ENCODE results near the gene TRAPPC3. TPM values are rescaled to one million over a fixed set of nuclear protein-coding genes. Genes with fewer than 3 reads are reported as not detected.
"Not testable (repeated sequence)": the region's sequence is repeated elsewhere in the genome, so short reads cannot be mapped to it uniquely, and the experiment has no call there.

The TRAPPC3 gene
- 46.8 TPM for total RNA-seq

DNA sequence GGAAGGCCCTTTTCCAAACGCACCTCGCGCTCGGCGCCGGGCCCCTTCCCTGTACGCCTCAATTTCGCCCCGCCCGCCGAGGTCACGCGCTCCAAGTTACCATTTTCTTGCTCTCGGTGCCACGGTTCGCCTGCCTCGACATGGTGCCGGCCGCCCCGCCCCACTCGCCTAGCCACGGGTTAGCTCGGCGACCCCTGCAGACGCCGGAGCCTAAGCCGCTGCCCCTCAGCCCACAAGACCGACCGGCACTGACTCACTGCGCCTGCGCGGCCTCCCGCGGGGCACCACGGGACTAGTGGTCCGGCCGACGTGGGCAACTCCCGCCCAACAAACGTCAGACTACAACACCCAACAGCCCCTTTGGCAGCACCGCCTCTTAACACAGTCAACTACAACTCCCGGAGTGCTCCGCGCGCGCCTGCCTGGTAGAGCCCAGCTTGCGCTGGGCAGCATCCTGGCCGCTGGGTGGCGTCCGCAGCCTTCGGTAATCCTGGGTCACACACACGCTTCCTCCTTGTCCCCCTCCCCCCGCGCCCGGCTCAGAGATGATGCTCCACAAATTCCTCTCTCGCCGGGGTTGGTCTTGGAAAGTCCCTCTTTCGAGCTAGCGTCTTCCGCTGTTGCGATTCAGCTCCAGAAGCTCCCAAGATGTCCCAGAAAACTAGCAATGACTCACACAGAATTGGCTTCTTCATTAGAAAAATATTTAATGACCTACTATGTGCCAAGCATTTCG lies at the start of gene TRAPPC3:
TSS of gene TRAPPC3 (minus strand) at position 250 of the 736 bp plus-strand sequence. CDS start at position 142, 108 bp downstream.
- intact Hi-C loops (cut with DNase I), result loop anchor here (5.0 kb wide), 1 partner anchor 138 kb away; no protein-coding TSS in a partner anchor
- peak; percentile 95 for ATAC-seq
- peak; percentile 100 for DNase-seq (ENCODE audit: low spot score)

DNA sequence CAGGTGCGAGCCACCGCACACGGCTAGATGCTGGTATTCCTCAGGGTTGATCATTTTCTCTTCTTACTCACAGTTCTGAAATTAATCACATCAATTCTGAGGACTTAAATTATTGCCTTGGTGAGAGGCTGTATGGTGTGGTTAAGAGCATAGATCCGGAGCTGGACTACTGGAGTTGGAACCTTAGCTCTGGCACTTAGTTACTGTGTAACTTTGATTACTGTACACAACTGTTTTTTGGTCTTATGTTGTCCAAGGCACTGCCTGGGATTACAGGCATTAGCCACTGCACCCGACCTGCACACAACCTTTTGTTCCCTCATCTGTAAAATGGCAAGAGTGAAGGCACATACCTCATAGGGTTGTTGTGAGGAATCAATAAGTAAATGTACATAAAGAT lies 49.4 kb upstream of the TRAPPC3 start:
- DNase-seq (ENCODE audit: low spot score) (no peak), ATAC-seq (no peak)
- intact Hi-C loops (cut with DNase I), result no loop called here

DNA sequence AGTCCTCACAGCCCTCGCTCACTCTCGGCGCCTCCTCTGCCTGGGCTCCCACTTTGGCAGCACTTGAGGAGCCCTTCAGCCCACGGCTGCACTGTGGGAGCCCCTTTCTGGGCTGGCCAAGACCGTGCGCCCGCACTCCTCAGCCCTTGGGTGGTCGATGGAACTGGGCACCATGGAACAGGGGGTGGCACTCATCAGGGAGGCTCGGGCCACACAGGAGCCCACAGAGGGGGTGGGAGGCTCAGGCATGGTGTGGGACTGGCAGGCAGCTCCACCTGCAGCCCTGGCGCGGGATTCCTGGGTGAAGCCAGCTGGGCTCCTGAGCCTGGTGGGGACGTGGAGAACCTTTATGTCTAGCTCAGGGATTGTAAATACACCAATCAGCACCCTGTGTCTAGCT lies 47.5 kb upstream of the TRAPPC3 start:
- intact Hi-C loops (cut with DNase I); ATAC-seq; DNase-seq (ENCODE audit: low spot score): not testable (repeated sequence)

DNA sequence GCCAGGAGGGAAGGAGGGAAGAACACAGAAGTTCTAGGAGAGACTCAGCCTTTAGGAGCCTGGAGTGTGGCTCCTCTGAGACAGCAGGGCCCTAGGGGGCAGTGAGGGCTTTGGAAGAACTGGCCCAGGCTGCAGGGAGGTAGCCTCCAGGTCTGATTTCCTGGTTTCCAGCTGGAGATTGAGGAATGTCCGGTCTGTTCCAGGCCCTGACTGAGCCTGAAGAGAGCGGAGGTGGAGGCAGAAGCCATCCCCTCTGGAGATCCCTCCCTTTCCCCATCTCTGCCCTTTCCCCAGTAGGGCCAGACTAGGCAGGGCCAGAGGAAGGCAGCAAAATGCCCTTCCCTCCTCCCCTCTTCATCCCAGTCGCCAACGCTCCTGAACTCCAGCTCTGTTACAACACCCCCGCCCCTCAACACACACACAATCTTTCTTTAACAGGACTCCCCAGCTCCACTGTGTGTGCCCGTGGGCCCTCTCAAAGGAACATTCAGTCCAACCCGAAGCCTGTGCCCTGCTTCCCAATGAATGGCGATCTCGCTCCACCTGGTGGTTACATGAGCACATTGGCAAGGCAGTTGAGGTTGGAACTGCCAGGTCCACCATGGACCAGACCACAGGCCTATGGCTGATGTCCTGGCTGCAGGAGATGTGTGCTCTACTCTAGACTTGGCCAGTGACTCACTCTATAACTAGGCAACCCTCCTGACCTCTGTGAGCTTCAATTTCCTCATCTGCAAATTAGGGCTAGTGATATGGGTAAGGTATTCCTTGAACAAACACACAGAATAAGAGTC lies 38.7 kb upstream of the TRAPPC3 start:
- intact Hi-C loops (cut with DNase I), result no loop called here
- peak; percentile 89 for DNase-seq (ENCODE audit: low spot score)
- ATAC-seq, result peak; percentile 95

DNA sequence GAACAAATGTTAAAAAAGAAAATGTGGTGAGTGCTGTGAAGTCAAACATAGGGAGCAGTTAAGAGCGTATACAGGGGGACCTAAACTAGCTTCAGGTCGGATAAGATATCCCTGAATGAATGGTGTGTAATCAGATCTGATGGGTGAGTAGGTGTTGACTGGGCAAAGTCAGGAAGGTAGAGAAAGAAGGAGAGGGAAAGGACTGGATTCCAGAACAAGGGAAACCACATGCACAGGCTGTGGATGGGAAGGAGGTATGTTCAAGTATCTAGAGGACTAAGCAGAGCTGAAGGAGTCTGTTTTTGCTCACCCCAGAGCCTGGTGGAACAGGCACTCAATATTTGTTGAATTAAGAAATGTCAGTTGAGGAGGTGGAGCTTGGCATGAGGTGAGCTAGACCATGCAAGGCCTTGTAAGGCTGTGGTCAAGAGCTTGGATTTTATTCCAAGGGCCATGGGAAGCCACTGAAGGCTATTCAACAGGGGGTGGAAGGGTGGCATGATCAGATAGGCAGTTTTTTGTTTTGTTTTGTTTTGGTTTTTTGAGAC lies 34.1 kb upstream of the TRAPPC3 start:
- DNase-seq (ENCODE audit: low spot score) (no peak), ATAC-seq (no peak)
- intact Hi-C loops (cut with DNase I), result no loop called here

DNA sequence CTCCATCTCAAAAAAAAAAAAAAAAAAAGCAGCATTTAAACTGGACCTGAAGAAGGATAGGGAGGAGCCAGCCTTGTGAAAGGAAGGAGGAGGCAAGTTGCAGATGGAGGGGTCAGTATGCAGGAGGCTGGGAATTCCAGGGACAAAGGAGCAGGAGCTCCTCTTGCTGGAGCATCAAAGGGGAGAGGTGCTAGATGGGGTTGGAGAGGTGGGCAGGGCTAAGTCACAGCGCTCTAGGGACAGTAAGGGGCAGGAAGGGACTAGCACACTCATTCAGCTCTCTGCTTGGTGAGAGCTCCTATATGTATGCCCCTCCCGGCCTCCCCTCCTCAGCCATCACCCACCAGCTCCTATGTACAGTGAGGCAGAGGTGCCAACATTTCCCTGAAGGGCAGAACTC lies 33.4 kb upstream of the TRAPPC3 start:
- ATAC-seq (no peak), DNase-seq (ENCODE audit: low spot score) (no peak)
- intact Hi-C loops (cut with DNase I), result no loop called here

DNA sequence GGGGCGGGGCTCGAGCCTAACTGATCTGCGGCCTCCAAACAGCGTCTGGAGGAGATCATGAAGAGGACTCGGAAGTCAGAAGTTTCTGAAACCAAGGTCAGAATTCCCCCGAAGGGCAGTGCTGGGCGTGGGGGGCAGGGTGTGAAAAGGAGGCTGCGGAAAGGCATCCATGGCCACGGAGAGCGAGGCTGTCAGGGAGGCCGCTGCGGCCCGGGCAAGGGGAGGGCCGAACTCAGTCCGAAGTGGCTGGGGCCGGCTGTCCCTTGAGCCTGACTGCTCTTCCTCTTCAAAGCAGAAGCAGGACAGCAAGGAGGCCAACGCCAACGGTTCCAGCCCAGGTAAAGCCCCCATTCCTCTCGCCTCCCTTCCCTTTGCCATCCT lies 29.9 kb upstream of the TRAPPC3 start:
- no peak for ATAC-seq
- intact Hi-C loops (cut with DNase I), result no loop called here
- DNase-seq (ENCODE audit: low spot score), result no peak

DNA sequence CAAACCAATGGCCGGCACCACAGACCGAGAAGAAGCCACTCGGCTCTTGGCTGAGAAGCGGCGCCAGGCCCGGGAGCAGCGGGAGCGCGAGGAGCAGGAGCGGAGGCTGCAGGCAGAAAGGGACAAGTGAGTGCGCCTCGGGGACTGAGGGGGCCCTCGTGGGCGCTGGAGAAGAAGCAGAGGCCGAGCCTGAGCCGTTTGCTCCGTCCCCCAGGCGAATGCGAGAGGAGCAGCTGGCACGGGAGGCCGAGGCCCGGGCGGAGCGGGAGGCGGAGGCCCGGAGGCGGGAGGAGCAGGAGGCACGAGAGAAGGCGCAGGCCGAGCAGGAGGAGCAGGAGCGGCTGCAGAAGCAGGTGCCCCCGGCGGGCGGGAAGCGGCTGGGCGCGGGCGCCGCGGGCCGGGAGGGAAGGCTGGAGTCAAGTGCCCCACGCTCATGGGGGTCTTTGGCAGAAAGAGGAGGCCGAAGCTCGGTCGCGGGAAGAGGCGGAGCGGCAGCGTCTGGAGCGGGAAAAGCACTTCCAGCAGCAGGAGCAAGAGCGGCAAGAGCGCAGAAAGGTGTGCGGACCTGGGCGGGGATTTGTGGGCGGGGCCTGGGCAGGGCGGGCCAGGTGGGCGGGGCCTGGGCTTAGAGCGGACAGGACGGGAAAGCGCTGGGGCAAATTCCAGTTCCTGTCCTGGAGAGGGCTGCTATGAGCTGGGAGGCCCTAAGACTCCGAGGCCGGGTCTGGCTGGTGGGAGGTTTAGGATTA lies 29.4 kb upstream of the TRAPPC3 start:
- ATAC-seq (no peak), DNase-seq (ENCODE audit: low spot score) (no peak)
- intact Hi-C loops (cut with DNase I), result no loop called here

DNA sequence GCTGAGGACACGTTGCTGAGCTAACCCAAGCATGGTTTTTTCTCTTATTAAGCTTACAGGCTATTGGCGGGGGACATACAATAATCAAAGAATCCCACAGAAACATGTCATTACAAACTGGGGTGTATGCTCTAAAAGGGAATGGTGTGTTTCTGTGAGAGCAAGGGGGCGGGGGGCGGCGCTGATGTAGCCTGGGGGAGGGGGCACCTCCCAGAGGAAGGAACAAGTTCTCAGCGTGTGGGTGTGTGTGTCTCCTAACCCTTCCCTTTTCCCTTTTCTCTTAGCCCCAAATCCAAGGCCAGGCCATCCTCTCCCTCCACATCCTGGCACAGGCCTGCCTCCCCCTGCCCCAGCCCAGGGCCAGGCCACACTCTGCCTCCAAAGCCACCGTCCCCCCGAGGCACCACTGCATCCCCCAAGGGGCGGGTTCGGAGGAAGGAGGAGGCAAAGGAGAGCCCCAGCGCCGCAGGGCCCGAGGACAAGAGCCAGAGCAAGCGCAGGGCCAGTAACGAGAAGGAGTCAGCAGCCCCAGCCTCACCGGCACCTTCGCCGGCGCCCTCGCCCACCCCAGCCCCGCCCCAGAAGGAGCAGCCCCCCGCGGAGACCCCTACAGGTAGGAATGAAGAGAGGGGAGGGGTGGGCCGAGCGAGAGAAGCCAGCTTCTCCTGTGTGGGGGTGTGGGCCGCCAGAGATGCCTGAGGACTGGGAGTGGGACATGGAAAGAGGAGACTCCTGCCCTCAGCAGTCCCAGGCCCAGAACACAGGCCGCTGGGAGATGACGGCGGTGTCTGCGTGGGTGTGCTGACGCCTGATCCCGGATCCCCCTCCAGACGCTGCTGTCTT lies 28.5 kb upstream of the TRAPPC3 start:
- no peak for ATAC-seq
- DNase-seq (ENCODE audit: low spot score), result no peak
- intact Hi-C loops (cut with DNase I), result no loop called here

DNA sequence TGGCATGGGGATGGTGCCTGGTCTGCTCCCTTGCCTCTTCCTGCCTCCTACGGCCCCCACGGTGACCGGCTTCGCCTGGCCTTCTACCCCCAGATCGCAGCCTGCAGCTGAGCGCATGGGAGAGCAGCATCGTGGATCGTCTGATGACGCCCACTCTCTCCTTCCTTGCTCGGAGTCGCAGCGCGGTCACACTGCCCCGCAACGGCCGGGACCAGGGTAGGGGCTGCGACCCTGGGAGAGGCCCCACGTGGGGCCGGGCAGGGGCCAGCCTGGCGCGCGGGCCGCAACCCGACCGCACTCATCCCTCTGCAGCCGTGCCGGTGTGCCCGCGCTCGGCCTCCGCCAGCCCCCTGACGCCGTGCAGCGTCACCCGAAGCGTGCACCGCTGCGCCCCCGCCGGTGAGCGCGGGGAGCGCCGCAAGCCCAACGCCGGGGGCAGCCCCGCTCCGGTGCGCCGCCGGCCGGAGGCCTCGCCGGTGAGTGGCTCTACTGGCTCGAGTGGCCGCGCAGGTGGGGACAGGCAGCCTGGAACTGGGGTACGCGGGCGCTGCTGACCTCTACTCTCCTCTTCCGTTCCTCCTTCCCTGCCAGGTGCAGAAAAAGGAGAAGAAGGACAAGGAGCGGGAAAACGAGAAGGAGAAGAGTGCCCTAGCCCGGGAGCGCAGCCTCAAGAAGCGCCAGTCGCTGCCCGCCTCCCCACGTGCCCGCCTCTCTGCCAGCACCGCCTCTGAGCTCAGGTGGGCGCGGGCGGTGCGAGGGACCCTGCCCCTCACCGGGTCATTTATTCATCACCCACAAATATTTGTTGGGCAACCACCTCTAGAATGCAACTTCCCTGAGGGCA lies 27.0 kb upstream of the TRAPPC3 start:
- intact Hi-C loops (cut with DNase I), result no loop called here
- ATAC-seq (no peak), DNase-seq (ENCODE audit: low spot score) (no peak)

DNA sequence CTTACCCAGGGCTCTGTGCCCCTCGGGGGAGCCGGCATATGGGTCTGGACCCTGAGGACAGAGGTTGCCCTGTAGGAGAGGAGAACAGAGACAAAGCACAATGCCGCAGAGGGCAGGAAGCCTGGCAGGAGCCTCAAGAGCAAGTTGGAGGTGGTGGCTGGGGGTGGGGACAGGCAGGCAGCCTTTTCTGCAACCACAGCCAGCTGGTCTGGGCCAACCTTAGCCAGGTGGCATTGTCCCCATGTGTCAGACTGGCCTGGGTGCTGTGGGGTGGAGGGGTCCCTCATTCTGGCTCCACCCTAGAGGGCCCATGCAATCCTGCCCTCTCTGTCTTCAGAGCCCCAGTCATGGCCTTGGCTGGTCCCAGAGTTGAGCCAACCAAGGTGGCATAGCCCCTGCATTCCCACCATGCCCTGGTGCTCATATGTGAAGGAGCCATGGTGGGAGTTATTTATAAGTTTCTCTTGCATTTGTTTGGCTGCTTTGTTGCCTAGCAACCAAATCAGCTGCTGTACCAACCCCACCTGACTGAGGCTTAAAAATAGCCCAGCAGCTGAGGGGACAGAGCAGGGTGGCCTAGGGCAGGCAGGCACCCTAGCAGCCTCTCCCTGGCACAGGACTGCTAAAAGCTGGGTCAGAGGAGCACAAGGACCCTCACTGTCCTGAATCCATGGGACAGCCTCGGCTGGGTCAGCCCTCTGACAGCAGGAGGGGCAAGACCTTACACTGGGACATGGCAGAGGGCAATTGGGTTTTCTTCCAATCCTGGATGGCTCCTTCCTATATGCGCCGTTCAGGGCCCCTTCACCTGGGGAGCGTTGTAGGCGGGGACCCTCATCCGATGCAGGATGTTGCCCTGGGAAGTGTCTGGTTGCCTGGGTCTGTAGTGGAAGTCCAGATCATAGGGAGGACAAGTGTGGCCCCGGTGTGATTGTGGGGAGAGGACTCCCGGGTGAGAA lies 26.1 kb upstream of the TRAPPC3 start:
- ATAC-seq (peak; percentile 33), DNase-seq (ENCODE audit: low spot score) (no peak)

DNA sequence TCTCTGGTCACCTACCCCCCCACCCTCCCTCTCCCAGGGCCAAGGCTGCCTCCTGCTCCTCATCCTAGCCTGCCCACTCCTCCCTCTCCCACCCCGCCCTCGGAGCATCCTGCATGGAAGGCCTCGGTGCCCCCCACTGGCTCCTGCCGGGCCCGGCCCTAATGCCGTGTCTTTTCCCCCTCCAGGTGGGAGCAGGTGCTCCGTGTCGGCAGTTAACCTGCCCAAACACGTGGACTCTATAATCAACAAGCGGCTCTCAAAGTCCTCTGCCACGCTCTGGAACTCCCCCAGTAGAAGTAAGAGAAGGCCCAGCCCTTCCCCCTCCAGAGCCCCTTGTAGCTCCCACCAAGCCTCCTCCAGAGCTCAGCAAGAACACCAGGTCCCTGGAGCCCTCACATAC lies 25.4 kb upstream of the TRAPPC3 start:
- ATAC-seq, result no peak
- intact Hi-C loops (cut with DNase I), result no loop called here
- no peak for DNase-seq (ENCODE audit: low spot score)

More for the DNA sequence above, 26.1 kb upstream of the TRAPPC3 start:
- intact Hi-C loops (cut with DNase I), result no loop called here

DNA sequence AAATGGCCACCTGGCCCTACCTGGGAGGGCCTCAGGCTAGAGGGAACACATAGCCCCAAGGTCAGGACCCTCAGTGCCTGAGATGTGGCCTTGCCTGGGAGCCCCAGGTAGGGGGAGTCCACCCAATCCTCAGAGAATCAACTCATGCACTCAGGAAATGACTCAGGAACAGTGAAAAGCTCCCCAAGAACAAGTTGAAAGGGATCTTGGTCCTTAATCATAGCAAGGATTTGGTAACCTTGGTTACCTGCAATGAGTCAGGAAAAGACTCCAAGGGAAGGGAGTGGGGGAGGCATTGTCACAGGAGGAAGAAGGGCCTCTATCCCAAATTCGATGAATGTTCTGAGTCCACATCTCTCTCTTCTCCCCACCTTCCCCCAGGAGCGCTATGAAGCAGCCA lies 23.7 kb upstream of the TRAPPC3 start:
- intact Hi-C loops (cut with DNase I), result no loop called here
- no peak for DNase-seq (ENCODE audit: low spot score)
- ATAC-seq, result no peak

DNA sequence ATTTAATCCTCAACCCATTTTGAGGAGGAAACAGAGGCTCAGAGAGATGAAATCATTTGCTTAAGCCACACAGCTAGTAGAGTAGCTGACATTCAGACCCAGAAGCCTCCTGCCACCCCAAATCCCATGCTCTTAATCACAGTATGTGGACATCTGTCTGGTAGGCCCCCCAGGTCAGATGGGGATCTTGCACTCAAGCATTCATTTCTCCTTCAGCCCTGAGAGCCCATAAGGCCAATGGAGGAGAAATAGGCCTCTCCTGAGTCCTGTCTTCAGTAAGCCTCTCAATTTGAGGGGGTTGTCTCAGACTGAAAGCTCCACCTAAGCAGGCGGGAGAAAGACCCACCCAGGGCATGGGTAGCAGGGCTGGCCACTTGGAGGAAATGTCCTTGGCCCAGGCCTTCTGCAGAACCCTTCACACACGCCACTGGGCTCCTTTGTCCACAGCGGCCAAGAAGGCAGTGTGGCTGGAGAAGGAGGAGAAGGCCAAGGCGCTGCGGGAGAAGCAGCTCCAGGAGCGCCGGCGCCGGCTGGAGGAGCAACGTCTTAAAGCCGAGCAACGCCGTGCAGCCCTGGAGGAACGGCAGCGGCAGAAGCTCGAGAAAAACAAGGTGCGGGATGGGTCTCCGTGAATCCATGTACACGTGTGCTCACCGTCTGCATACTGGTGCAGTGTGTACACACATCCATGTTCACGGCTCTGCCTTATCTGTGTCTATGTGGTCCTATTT lies 22.9 kb upstream of the TRAPPC3 start:
- no peak for ATAC-seq
- DNase-seq (ENCODE audit: low spot score), result no peak
- intact Hi-C loops (cut with DNase I), result no loop called here

DNA sequence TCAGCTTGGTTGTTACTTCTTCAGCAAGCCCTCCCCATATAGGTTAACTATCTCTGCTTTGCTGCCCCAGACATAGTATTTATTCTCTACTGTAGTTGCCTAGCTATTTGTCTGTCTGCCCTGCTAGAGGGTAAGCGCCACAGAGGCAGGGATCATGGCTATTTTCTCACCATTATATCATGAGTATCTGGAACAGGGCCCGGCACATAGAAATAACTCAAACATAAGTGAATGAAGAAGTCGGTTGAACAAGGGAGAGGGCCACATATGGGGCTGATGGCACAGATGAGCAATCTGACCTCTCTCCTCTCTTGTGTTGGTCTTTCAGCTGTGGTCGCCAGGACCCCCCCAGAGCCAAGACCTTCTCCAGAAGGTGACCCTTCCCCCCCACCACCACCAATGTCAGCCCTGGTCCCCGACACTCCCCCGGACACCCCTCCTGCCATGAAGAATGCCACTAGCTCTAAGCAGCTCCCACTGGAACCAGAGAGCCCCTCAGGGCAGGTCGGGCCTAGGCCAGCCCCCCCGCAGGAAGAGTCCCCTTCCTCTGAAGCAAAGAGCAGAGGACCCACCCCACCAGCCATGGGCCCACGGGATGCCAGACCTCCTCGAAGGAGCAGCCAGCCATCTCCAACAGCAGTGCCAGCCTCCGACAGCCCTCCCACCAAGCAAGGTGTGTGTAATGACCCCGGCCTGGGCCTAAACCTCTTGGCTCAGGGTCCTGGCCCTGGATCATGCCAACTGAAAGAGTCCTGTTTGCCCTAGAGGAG lies 21.5 kb upstream of the TRAPPC3 start:
- no peak for DNase-seq (ENCODE audit: low spot score)
- intact Hi-C loops (cut with DNase I), result no loop called here
- no peak for ATAC-seq

Measured in sciatic nerve (tissue), 2 donors.